PC-9 (cell line): Measurements from ENCODE around the gene FAU.

Experiments used
- CTCF ChIP-seq: fragments of 200-600 bp; sonication (generic); conservative IDR thresholded peaks from 2 replicates; pipeline ENCODE4 v1.6.1; 2017; ENCODE audit warnings: mixed run types, antibody characterized with exemption, mild to moderate bottlenecking, moderate library complexity
- EZH2 ChIP-seq: fragments of 200-600 bp; sonication (generic); IDR thresholded peaks from 2 replicates; pipeline ENCODE4 v1.8.0; 2017; ENCODE audit warnings: antibody characterized with exemption, low read depth

- no peak for TF ChIP-seq CTCF
- no peak for TF ChIP-seq EZH2
These were observed 47.3 kb upstream of the FAU start for GRCh38 chr11:65169164-65169641.
